ENCODE results near the gene SLC22A23.

- no peak for TF ChIP-seq NFE2L2 (IDR thresholded peaks at IDR 0.05; ENCODE audit: low read depth, low read length)
- TF ChIP-seq, protein P1, sequence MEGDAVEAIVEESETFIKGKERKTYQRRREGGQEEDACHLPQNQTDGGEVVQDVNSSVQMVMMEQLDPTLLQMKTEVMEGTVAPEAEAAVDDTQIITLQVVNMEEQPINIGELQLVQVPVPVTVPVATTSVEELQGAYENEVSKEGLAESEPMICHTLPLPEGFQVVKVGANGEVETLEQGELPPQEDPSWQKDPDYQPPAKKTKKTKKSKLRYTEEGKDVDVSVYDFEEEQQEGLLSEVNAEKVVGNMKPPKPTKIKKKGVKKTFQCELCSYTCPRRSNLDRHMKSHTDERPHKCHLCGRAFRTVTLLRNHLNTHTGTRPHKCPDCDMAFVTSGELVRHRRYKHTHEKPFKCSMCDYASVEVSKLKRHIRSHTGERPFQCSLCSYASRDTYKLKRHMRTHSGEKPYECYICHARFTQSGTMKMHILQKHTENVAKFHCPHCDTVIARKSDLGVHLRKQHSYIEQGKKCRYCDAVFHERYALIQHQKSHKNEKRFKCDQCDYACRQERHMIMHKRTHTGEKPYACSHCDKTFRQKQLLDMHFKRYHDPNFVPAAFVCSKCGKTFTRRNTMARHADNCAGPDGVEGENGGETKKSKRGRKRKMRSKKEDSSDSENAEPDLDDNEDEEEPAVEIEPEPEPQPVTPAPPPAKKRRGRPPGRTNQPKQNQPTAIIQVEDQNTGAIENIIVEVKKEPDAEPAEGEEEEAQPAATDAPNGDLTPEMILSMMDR (conservative IDR thresholded peaks at IDR 0.05; ENCODE audit: low read depth, low read length), result no peak
- TF ChIP-seq POLR2A (IDR thresholded peaks at IDR 0.05; ENCODE audit: low read depth, low read length), result no peak
- no peak for TF ChIP-seq BHLHE40 (IDR thresholded peaks at IDR 0.05; ENCODE audit: low read depth, low read length)
- TF ChIP-seq MAZ (IDR thresholded peaks at IDR 0.05; ENCODE audit: borderline replicate concordance, low read depth, low read length), result no peak
- no peak for TF ChIP-seq CEBPB (IDR thresholded peaks at IDR 0.05; ENCODE audit: low read depth, low read length)
- TF ChIP-seq RCOR1 (IDR thresholded peaks at IDR 0.05; ENCODE audit: insufficient replicate concordance, low read length), result no peak
- TF ChIP-seq FOS (IDR thresholded peaks at IDR 0.05; ENCODE audit: low read depth, low read length), result no peak
- no peak for TF ChIP-seq RFX5 (IDR thresholded peaks at IDR 0.05; ENCODE audit: low read depth, low read length)
These were observed 161.7 kb downstream of the SLC22A23 start for GRCh38 chr6:3294921-3295871.
